ENCODE data around the gene SACS. TPM values are rescaled to one million over a fixed set of nuclear protein-coding genes. Genes with fewer than 3 reads are reported as not detected.

SACS gene
- total and polyA plus RNA-seq, 2 donors (not counting 1 experiment from before 2014, with no cell fraction given) = 6.8 to 21.4 TPM

DNA sequence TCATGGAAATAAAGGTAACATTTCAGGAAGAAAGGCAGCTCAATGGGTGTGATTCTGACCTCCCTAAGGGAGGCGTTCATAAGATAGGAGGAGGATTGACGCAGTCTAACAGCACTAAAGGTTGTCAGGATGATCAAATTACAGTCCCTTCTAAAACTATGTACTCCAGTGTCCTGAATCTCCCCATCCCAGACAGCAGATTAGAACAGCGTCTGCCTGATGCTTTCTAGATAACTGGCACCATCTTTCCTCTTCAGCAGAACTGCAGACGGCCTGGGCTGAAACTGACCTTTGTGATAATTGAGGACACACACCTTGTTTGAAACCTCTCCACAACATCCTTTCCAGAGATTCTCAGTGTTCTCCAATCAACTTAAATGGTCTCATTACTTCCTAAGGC lies 25.5 kb upstream of the SACS start:
- Histone ChIP-seq H3K4me1 (ENCODE audit: control insufficient read depth in 2 of 2, insufficient read depth in 2 of 2, low read length in 2 of 2) (peaks cover 17% of the 10 kb centered on the region in 2 donors), H2AFZ (ENCODE audit: insufficient read depth, low read depth, low read length, poor library complexity, severe bottlenecking) (no peak overlapping the region), H3K9me3 (ENCODE audit: control extremely low read depth in 1 of 3, control insufficient read depth in 2 of 3, insufficient read depth in 1 of 3, low read length in 2 of 3) (no peaks in the 10 kb centered on the region), H3K79me2 (ENCODE audit: control insufficient read depth, insufficient read depth, low read length) (no peaks in the 10 kb centered on the region), H3K27ac (ENCODE audit: low read length in 2 of 2) (no peak overlapping the region), H4K20me1 (ENCODE audit: control insufficient read depth, insufficient read depth, low read length, poor library complexity, severe bottlenecking) (no peaks in the 10 kb centered on the region), H3K36me3 (replicated peaks in 1 of 2; ENCODE audit: control extremely low read depth in 1 of 2, control insufficient read depth in 1 of 2, extremely low read depth in 1 of 2, insufficient read depth in 2 of 2, low read length in 1 of 2) (no peaks in the 10 kb centered on the region), H3K4me3 (ENCODE audit: control extremely low read depth in 1 of 5, extremely low read depth in 1 of 5, insufficient read depth in 1 of 5, low read depth in 2 of 5, low read length in 4 of 5) (no peak overlapping the region), H3K4me2 (replicated peaks; ENCODE audit: low read depth, low read length, poor library complexity, severe bottlenecking) (no peak overlapping the region), H3K9ac (ENCODE audit: low read length) (no peak overlapping the region), H3K27me3 (replicated peaks in 1 of 4; ENCODE audit: control extremely low read depth in 1 of 4, control insufficient read depth in 3 of 4, insufficient read depth in 4 of 4, low read length in 3 of 4) (peaks cover 0 to 43% (median 15%) of the 10 kb centered on the region in 4 experiments)
- WGBS (ENCODE audit: insufficient coverage) = 100% methylated on average over 2 of the region's 4 CpGs
- DNase-seq (no peak), ATAC-seq (ENCODE audit: low read depth) (no peak)
- intact Hi-C loops (cut with micrococcal nuclease) = no loop called here
- Mint-ChIP-seq H3K27me3 (peaks cover 34% of the 10 kb centered on the region), H3K4me3 (no peak overlapping the region), H3K27ac (no peak overlapping the region), H3K4me1 (peaks cover 18% of the 10 kb centered on the region), H3K9me3 (ENCODE audit: insufficient read depth) (no peaks in the 10 kb centered on the region)
- no peak for TF ChIP-seq EZH2 (IDR thresholded peaks at IDR 0.05; ENCODE audit: borderline replicate concordance, insufficient read depth, low read depth, low read length, poor library complexity, severe bottlenecking)
- TF ChIP-seq, protein P1, sequence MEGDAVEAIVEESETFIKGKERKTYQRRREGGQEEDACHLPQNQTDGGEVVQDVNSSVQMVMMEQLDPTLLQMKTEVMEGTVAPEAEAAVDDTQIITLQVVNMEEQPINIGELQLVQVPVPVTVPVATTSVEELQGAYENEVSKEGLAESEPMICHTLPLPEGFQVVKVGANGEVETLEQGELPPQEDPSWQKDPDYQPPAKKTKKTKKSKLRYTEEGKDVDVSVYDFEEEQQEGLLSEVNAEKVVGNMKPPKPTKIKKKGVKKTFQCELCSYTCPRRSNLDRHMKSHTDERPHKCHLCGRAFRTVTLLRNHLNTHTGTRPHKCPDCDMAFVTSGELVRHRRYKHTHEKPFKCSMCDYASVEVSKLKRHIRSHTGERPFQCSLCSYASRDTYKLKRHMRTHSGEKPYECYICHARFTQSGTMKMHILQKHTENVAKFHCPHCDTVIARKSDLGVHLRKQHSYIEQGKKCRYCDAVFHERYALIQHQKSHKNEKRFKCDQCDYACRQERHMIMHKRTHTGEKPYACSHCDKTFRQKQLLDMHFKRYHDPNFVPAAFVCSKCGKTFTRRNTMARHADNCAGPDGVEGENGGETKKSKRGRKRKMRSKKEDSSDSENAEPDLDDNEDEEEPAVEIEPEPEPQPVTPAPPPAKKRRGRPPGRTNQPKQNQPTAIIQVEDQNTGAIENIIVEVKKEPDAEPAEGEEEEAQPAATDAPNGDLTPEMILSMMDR (IDR thresholded peaks at IDR 0.05) = no peak
- POLR2A ChIA-PET = no interaction called here
- CTCF ChIA-PET = interaction anchor here (1.2 to 1.5 kb wide), 2 partner anchors 352 to 414 kb away, joined by 3 to 4 read pairs; no protein-coding TSS in a partner anchor

GRCh38 chr13:23456437-23457210 lies 23.1 kb upstream of the SACS start:
- no peak overlapping the region for H3K27ac ChIP-seq (ENCODE audit: low read length in 2 of 2)
- no peak overlapping the region for H3K9ac ChIP-seq (ENCODE audit: low read length)
- Mint-ChIP-seq H3K9me3 (ENCODE audit: insufficient read depth) (no peaks in the 10 kb centered on the region), H3K4me1 (peaks cover 16% of the 10 kb centered on the region), H3K27ac (no peak overlapping the region), H3K27me3 (peaks cover 23% of the 10 kb centered on the region), H3K4me3 (no peak overlapping the region)
- H4K20me1 ChIP-seq (ENCODE audit: control insufficient read depth, insufficient read depth, low read length, poor library complexity, severe bottlenecking) = no peaks in the 10 kb centered on the region
- ChIA-PET CTCF (interaction anchor here (1.6 kb wide), 1 partner anchor 10 kb away, joined by 3 read pairs; no protein-coding TSS in a partner anchor), POLR2A (no interaction called here)
- intact Hi-C loops (cut with micrococcal nuclease) = no loop called here
- H3K4me1 ChIP-seq (ENCODE audit: control insufficient read depth in 2 of 2, insufficient read depth in 2 of 2, low read length in 2 of 2) = peaks cover 17% of the 10 kb centered on the region in 2 donors
- no peak for TF ChIP-seq EZH2 (IDR thresholded peaks at IDR 0.05; ENCODE audit: borderline replicate concordance, insufficient read depth, low read depth, low read length, poor library complexity, severe bottlenecking)
- TF ChIP-seq, protein P1 (IDR thresholded peaks at IDR 0.05) = no peak
- WGBS (ENCODE audit: insufficient coverage) = 96% methylated on average over 4 of the region's 9 CpGs
- H3K4me2 ChIP-seq (replicated peaks; ENCODE audit: low read depth, low read length, poor library complexity, severe bottlenecking) = no peak overlapping the region
- H3K27me3 ChIP-seq (replicated peaks in 1 of 4; ENCODE audit: control extremely low read depth in 1 of 4, control insufficient read depth in 3 of 4, insufficient read depth in 4 of 4, low read length in 3 of 4) = peaks cover 0 to 44% (median 12%) of the 10 kb centered on the region in 4 experiments
- H3K4me3 ChIP-seq (ENCODE audit: control extremely low read depth in 1 of 5, extremely low read depth in 1 of 5, insufficient read depth in 1 of 5, low read depth in 2 of 5, low read length in 4 of 5) = no peak overlapping the region
- no peaks in the 10 kb centered on the region for H3K79me2 ChIP-seq (ENCODE audit: control insufficient read depth, insufficient read depth, low read length)
- DNase-seq (no peak), ATAC-seq (ENCODE audit: low read depth) (no peak)
- no peaks in the 10 kb centered on the region for H3K9me3 ChIP-seq (ENCODE audit: control extremely low read depth in 1 of 3, control insufficient read depth in 2 of 3, insufficient read depth in 1 of 3, low read length in 2 of 3)
- no peaks in the 10 kb centered on the region for H3K36me3 ChIP-seq (replicated peaks in 1 of 2; ENCODE audit: control extremely low read depth in 1 of 2, control insufficient read depth in 1 of 2, extremely low read depth in 1 of 2, insufficient read depth in 2 of 2, low read length in 1 of 2)
- no peak overlapping the region for H2AFZ ChIP-seq (ENCODE audit: insufficient read depth, low read depth, low read length, poor library complexity, severe bottlenecking)
